OCI-LY3 (cell line): ENCODE results near the gene SESN1.
"Not testable (repeated sequence)": the region's sequence is repeated elsewhere in the genome, so short reads cannot be mapped to it uniquely, and the experiment has no call there.

Source experiments
- CTCF ChIP-seq: fragments of 200-600, 300-600 bp; sonication (generic); IDR thresholded peaks from 2 replicates; pipeline ENCODE4 v1.5.1; 2014; ENCODE audit warnings: antibody characterized with exemption, low read length, low read depth
- EZH2phosphoT487 ChIP-seq: fragments of 200-600 bp; shearing (Covaris generic); IDR thresholded peaks from 2 replicates; pipeline ENCODE4 v1.6.1; 2018; ENCODE audit warnings: antibody characterized with exemption, mixed run types, low read depth

- TF ChIP-seq CTCF, EZH2phosphoT487: not testable (repeated sequence)
These were observed 116.0 kb downstream of the SESN1 start for GRCh38 chr6:108978638-108979037.
